ENCODE data around the gene MTR.
A peak's percentile ranks its signal among the peaks of the same experiment; 100 is the strongest.

The MTR gene

GRCh38 chr1:236806634-236807033, 11.5 kb downstream of the MTR start:
- TF ChIP-seq, protein P1, sequence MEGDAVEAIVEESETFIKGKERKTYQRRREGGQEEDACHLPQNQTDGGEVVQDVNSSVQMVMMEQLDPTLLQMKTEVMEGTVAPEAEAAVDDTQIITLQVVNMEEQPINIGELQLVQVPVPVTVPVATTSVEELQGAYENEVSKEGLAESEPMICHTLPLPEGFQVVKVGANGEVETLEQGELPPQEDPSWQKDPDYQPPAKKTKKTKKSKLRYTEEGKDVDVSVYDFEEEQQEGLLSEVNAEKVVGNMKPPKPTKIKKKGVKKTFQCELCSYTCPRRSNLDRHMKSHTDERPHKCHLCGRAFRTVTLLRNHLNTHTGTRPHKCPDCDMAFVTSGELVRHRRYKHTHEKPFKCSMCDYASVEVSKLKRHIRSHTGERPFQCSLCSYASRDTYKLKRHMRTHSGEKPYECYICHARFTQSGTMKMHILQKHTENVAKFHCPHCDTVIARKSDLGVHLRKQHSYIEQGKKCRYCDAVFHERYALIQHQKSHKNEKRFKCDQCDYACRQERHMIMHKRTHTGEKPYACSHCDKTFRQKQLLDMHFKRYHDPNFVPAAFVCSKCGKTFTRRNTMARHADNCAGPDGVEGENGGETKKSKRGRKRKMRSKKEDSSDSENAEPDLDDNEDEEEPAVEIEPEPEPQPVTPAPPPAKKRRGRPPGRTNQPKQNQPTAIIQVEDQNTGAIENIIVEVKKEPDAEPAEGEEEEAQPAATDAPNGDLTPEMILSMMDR (conservative IDR thresholded peaks at IDR 0.05; ENCODE audit: control insufficient read depth, insufficient read depth, low read depth, low read length), result no peak
- no peak for DNase-seq (ENCODE audit: low read depth)
- no peak overlapping the region for H3K4me3 ChIP-seq (ENCODE audit: control insufficient read depth, low read depth, low read length)

GRCh38 chr1:236808005-236808404, 12.9 kb downstream of the MTR start:
- no peak for DNase-seq (ENCODE audit: low read depth)
- TF ChIP-seq, protein P1 (conservative IDR thresholded peaks at IDR 0.05; ENCODE audit: control insufficient read depth, insufficient read depth, low read depth, low read length), result no peak
- no peak overlapping the region for H3K4me3 ChIP-seq (ENCODE audit: control insufficient read depth, low read depth, low read length)

DNA sequence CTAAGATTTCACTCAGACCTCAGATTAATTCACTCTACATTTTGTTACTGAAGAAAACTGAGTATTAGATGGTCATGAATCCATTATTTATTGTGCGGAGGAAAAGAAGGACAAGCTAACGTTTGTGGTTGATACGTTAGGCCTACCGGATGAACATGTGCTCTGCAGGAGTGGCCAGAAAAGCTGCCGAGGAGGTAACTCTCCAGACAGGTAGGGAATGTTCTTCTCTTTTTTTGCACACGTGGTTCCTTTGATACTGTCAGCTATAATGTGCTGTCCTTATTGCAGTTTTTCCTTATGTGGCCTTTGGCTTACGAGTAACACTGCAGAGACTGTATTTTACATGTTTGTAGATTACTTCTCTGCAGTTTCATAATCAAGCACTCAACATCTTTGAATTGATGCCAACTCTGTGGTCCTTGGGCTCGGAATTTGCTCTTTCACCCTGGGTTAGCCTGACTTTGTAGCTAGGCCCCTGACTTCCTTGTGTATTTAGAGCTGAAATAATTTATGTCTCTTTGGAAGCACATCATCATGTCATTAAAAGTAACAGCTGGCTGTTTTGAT, 13.6 kb downstream of the MTR start:
- TF ChIP-seq, protein P1 (conservative IDR thresholded peaks at IDR 0.05; ENCODE audit: control insufficient read depth, insufficient read depth, low read depth, low read length), result no peak
- no peak overlapping the region for H3K4me3 ChIP-seq (ENCODE audit: control insufficient read depth, low read depth, low read length)
- DNase-seq (ENCODE audit: low read depth), result peak; percentile 14

GRCh38 chr1:236809148-236809547, 14.1 kb downstream of the MTR start:
- DNase-seq (ENCODE audit: low read depth), result no peak
- H3K4me3 ChIP-seq (ENCODE audit: control insufficient read depth, low read depth, low read length), result no peak overlapping the region
- TF ChIP-seq, protein P1 (conservative IDR thresholded peaks at IDR 0.05; ENCODE audit: control insufficient read depth, insufficient read depth, low read depth, low read length), result no peak

GRCh38 chr1:236810018-236810417, 14.9 kb downstream of the MTR start:
- DNase-seq (ENCODE audit: low read depth), result no peak

DNA sequence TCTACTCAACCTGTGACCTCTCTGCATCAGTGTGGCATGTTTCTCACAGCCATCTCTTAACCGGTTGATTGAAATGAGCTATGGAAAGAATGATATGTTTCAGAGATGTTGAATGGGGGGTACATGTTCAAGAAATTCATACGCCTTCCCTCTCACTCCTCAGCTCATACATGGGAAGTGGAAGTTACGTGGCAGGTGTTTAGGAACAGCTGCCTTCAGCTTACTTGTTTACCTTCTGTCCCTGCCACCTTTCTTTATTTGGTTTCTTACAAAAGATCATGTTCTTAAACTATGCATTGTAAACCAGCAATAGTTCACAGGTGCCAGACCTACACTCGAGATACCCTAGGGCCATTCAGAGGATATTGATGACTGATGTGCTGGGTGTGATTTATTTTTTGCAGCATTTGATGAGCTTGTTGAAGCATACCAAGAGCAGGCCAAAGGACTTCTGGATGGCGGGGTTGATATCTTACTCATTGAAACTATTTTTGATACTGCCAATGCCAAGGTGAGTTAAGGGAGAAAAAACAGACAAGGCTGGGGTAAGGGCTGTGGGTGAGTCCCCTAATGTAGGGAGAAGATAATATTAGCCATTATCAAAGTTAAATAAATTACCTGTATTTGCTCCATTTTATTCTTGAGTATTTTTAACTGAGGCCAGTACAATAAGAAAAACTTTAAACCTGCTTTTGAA, 17.4 kb downstream of the MTR start:
- no peak overlapping the region for H3K4me3 ChIP-seq (ENCODE audit: control insufficient read depth, low read depth, low read length)
- no peak for DNase-seq (ENCODE audit: low read depth)
- TF ChIP-seq, protein P1 (conservative IDR thresholded peaks at IDR 0.05; ENCODE audit: control insufficient read depth, insufficient read depth, low read depth, low read length), result no peak

More at GRCh38 chr1:236810018-236810417, 14.9 kb downstream of the MTR start:
- no peak overlapping the region for H3K4me3 ChIP-seq (ENCODE audit: control insufficient read depth, low read depth, low read length)
- TF ChIP-seq, protein P1 (conservative IDR thresholded peaks at IDR 0.05; ENCODE audit: control insufficient read depth, insufficient read depth, low read depth, low read length), result no peak

Measured in fibroblast of mammary gland (primary cell).